Upper lobe of right lung (tissue), 1 donor: ENCODE measurements around the gene ARHGAP24. TPM values are rescaled to one million over a fixed set of nuclear protein-coding genes. Genes with fewer than 3 reads are reported as not detected.

Experiments used
- ATAC-seq: fragments of 200-7000 bp; cut with Tn5 transposase; one replicate; pipeline ENCODE4 v1.9.1; 2020; ENCODE audit warnings: mild to moderate bottlenecking, moderate library complexity
- DNase-seq: peaks from one replicate; pipeline ENCODE4 v3.0.0-alpha.2; 2020
- H3K27ac ChIP-seq: fragments of 200-600 bp; one replicate; pipeline ENCODE4 v1.8.0; 2022
- H3K27me3 ChIP-seq: fragments of 200-600 bp; one replicate; pipeline ENCODE4 v1.8.0; 2022; ENCODE audit warnings: mild to moderate bottlenecking
- H3K36me3 ChIP-seq: fragments of 200-600 bp; one replicate; pipeline ENCODE4 v1.8.0; 2022
- H3K4me1 ChIP-seq: fragments of 200-600 bp; one replicate; pipeline ENCODE4 v1.8.0; 2022
- H3K4me3 ChIP-seq: fragments of 200-600 bp; one replicate; pipeline ENCODE4 v1.8.0; 2022; ENCODE audit warnings: mild to moderate bottlenecking
- H3K9me3 ChIP-seq: fragments of 200-600 bp; one replicate; pipeline ENCODE4 v1.8.0; 2022
- intact Hi-C: fragments of 100-400 bp; cut with DNase I; formaldehyde crosslinking; loops from one replicate; pipeline ENCODE4 v1.11.0; 2022
- total RNA-seq: library from RNA; stranded (reverse); fragmentation: NEBNext Ultra II Directional; extraction: Animal tissue kit (Norgen Biotek cat#: 25700); gene quantifications from one replicate; pipeline ENCODE4 v1.2.1, GENCODE V29; 2021
- TF ChIP-seq, protein P1 (sequence below): fragments of 200-600 bp; IDR thresholded peaks from one replicate; pipeline ENCODE4 v1.8.0; 2022; ENCODE audit warnings: antibody characterized with exemption
- donor health status: DM: no; HTN: yes; CAD: no; lungs with severe emphysema.

ARHGAP24 gene
- total RNA-seq, 1 donor from 2014 or later = 29.8 TPM

DNA sequence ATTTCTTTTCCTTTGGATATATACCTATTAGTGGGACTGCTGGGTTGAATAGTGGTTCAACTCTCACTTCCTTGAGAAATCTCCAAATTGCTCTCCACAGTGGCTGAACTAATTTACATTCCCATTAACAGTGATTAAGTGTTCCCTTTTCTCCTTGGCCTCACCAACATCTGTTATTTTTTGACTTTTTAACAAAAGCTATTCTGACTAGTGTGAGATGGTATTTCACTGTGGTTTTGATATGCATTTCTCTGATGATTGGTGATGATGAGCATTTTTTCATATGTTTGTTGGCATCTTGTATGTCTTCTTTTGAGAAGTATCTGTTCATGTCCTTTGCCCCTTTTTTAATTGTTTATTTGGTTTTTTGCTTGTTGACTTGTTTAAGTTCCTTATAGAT, 471.9 kb downstream of the ARHGAP24 start:
- H3K9me3 ChIP-seq = no peaks in the 10 kb centered on the region
- DNase-seq (no peak), ATAC-seq (no peak)
- TF ChIP-seq, protein P1, sequence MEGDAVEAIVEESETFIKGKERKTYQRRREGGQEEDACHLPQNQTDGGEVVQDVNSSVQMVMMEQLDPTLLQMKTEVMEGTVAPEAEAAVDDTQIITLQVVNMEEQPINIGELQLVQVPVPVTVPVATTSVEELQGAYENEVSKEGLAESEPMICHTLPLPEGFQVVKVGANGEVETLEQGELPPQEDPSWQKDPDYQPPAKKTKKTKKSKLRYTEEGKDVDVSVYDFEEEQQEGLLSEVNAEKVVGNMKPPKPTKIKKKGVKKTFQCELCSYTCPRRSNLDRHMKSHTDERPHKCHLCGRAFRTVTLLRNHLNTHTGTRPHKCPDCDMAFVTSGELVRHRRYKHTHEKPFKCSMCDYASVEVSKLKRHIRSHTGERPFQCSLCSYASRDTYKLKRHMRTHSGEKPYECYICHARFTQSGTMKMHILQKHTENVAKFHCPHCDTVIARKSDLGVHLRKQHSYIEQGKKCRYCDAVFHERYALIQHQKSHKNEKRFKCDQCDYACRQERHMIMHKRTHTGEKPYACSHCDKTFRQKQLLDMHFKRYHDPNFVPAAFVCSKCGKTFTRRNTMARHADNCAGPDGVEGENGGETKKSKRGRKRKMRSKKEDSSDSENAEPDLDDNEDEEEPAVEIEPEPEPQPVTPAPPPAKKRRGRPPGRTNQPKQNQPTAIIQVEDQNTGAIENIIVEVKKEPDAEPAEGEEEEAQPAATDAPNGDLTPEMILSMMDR = no peak
- H3K27me3 ChIP-seq = no peaks in the 10 kb centered on the region
- no peak overlapping the region for H3K4me3 ChIP-seq
- no peak overlapping the region for H3K27ac ChIP-seq
- H3K4me1 ChIP-seq = no peaks in the 10 kb centered on the region
- intact Hi-C loops = no loop called here
- no peaks in the 10 kb centered on the region for H3K36me3 ChIP-seq

- no peak for ATAC-seq
- no peaks in the 10 kb centered on the region for H3K36me3 ChIP-seq
- no peak overlapping the region for H3K4me3 ChIP-seq
- no peak for DNase-seq
- H3K9me3 ChIP-seq = no peaks in the 10 kb centered on the region
- no peak overlapping the region for H3K27ac ChIP-seq
- H3K27me3 ChIP-seq = no peaks in the 10 kb centered on the region
- H3K4me1 ChIP-seq = no peaks in the 10 kb centered on the region
- intact Hi-C loops = no loop called here
- TF ChIP-seq, protein P1 = no peak
Observed at GRCh38 chr4:85951099-85951498, 476.1 kb downstream of the ARHGAP24 start.

GRCh38 chr4:85952528-85952927, 477.6 kb downstream of the ARHGAP24 start:
- DNase-seq (no peak), ATAC-seq (no peak)
- Histone ChIP-seq H3K9me3 (no peaks in the 10 kb centered on the region), H3K36me3 (no peaks in the 10 kb centered on the region), H3K27ac (no peak overlapping the region), H3K27me3 (no peaks in the 10 kb centered on the region), H3K4me3 (no peak overlapping the region), H3K4me1 (no peaks in the 10 kb centered on the region)
- TF ChIP-seq, protein P1 = no peak
- intact Hi-C loops = no loop called here

GRCh38 chr4:85952972-85953650, 478.2 kb downstream of the ARHGAP24 start:
- no peak overlapping the region for H3K27ac ChIP-seq
- TF ChIP-seq, protein P1 = no peak
- intact Hi-C loops = no loop called here
- DNase-seq (no peak), ATAC-seq (peak; percentile 50)
- no peak overlapping the region for H3K4me3 ChIP-seq
- H3K9me3 ChIP-seq = no peaks in the 10 kb centered on the region
- H3K4me1 ChIP-seq = no peaks in the 10 kb centered on the region
- no peaks in the 10 kb centered on the region for H3K27me3 ChIP-seq
- no peaks in the 10 kb centered on the region for H3K36me3 ChIP-seq

- TF ChIP-seq, protein P1 = no peak
- no peak for DNase-seq
- no peaks in the 10 kb centered on the region for H3K36me3 ChIP-seq
- intact Hi-C loops = no loop called here
- ATAC-seq = peak; percentile 58
- H3K27ac ChIP-seq = no peak overlapping the region
- no peak overlapping the region for H3K4me3 ChIP-seq
- no peaks in the 10 kb centered on the region for H3K9me3 ChIP-seq
- no peaks in the 10 kb centered on the region for H3K4me1 ChIP-seq
- H3K27me3 ChIP-seq = no peaks in the 10 kb centered on the region
Observed at GRCh38 chr4:85953651-85954018, 478.7 kb downstream of the ARHGAP24 start.
